NCI-H510A (cell line): Measurements from ENCODE around the gene ACTL8.

Experiments
- DNase-seq: peaks from one replicate; lab custom pipeline; 2025; lab: John Stamatoyannopoulos, UW

Gene ACTL8, protein sequence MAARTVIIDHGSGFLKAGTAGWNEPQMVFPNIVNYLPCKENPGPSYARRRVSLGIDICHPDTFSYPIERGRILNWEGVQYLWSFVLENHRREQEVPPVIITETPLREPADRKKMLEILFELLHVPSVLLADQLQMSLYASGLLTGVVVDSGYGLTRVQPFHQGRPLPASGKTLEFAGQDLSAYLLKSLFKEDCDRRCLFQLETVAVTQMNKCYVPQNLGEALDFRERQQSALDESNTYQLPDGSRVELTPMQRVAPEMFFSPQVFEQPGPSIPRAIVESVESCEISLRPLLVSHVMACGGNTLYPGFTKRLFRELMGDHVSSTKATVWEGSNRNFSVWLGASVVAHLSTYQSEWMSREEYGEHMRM

DNA sequence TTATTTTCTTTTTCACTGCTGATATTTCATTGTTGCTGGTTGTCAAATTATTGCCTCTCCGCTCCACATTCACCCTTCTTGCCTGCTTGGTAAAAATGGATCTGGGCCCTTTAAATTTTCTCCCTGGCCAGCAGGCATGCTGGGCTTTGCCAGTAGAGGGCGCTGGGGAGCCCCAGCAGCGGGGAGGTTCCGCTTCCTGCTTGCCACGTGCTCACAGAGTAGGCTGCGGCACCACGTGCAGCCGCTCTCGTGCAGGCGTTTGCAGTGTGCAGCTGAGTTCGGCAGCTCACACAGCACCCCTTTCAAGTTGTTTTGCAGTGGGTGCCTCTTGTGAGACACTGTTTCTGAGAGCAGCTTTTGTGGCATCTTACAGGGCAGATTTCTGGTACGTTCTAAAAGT, at the start of gene ACTL8:
TSS of gene ACTL8 (plus strand) at position 214 of the 400 bp plus-strand sequence. CDS start 67,676 bp downstream, outside the sequence.
- DNase-seq, result no peak

DNA sequence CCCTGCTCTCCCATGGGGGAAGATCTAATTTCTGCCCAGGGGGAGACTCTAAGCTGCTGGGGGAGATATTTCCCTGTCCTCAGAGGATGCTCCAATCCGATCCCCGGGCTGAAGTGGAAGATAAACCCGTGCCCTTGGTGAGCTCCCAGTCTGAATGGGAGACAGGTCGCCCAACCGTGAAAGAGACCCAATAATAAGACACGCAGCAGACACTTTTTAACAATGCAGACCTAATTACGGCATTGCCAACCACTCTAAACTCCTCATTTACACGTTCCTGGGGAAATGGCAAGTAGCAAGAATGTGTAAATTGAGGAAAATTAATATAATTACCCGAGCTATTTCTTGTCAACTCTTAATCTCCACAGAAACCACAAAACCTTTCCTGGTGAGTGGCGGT, 48.7 kb upstream of the ACTL8 start:
- no peak for DNase-seq

DNA sequence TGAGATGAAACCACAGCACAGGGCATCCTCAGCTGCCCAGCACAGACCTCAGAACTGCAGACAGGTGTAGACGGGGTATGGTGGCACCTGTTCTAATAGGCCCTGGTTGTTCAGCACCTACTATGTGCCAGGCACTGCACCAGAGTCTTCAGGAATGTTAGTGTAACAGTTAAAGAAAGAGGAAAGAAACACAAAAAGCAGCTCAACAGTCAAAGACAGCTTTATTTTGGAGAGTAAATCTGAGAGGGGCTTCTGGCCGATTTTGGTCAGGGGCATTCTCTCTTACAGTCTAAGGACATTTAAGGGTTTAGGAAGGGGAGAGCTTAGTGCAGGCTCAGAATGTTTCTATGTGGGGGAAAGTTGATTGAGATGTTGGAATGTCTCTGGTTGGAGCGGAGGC, 45.2 kb upstream of the ACTL8 start:
- no peak for DNase-seq

DNA sequence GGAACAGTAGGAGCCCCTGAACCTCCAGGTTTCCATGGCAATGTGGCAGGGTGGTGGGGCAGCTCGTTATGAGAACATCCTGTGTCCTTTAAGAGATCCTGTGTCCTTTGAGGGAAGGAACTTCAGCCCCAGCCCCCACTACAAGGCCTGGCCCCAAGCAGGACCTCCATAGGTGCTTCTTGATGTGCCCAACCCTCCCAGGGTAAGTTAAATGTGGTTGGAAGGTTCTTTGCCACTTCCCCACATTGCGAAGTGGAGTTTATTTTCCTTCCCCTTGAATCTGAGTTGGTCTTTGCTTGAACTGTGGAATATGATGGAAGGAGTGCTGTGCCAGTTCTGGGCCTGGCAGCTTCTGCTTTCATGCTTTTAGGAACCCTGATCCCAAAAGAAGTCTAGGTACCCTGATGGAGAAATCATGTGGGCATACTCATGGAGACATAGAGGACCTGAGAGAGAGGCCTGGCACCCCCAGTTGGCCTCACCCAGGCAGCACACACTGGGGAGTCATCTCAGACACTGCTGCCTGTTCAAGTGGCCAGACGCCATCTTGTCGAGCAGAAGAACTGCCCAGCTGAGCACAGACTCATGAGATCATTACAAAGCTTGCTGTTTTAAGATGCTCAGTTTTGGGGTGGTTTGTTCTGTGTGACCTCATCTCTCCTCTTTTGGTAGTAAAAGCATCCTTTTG, 44.1 kb upstream of the ACTL8 start:
- DNase-seq, result no peak

DNA sequence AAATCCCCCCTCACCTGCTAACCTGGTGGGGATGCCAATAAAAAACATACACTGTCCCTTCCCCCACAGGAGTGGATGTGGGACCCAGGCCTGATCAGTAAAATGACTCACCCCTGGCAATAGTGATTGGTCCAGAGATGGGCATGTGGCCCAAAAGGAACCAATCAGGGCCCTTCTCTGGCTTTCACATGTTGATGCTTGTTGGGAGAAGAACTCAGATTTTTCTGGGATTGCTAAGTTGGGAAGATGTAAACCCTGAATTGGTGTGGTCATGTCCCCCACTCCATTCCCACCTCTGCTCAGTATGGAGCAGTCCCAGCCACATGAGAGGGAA, 43.6 kb upstream of the ACTL8 start:
- no peak for DNase-seq

DNA sequence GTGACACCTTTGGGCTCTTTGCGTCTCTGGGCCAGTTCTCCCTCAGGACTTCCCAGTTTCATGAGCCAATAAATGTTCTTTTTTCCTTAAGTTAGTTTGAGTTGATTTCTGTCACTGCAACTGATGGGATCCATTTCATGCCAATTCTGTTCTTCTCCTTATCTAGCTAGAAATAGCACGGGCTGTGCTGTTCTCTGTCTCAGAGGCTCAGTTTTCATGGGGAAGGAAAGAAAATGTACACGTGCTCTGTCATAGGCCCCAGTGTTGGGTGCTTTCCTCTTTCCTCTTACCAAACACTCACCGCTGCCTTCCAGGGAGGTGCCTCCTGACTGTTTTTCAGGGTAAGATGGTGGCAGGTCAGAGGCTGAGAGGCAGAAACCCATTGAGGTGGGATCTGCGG, 43.2 kb upstream of the ACTL8 start:
- no peak for DNase-seq

DNA sequence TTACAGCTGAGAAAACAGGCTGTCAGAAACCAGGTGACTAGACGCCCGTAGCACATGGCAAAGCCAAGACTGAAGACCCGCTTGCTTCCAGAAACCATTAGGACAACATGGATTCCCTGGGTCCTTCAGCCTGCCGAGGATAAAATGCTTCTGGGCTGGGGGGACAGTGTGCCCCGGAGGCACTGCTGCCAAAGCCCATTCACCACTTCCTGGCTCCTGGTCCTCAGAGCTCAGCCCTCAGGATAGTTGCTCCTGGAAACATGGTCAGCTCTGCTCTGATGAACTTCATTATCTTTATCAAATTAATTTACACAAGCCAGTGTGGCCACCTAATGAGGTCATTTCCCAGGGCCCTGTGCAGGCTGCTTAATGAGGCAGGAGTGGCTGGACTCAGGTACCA, 41.1 kb upstream of the ACTL8 start:
- no peak for DNase-seq

DNA sequence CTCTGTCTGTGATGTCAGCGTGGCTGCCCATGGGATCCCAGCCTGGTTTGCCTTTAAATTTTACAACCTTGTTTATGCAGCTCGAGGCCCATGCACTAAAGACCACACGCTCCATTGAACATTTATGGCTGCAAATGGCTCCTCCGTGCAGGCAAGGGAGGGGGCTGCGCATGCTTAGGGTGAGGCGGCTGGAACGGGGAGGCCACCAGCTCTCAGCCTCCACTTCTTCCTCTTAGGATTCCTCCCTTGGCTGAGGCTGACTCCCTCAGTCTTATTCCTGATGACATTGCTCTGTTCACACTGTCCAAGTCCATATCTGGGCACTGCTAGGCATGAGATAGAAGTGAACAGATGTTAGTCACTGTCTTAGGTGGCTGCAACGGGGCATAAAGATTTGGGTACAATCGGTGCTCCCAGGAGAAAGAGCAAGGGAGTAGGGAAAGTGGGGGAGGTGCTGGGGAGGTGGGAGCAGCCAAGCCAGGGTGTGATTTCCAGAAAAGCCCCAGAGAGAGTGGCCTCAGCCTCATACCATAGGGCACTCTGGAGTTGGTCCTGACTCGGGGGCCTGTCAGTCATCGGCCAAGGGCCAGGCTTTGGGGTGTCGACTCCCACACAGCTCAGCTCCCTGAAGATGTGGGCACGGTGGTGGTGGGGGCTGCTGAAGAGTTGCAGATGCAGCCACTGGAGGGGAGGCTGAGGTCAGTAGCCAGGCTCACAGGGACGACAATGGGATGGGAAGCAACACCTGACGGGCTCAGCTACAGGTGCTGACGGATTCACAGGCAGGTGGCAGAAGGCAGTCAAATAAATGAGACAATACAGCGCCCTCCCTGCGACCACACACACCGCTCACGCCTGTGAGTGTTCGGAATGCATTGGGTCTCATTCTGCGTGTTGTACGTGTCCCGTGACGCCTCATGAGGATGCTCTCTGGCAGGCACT, 37.3 kb upstream of the ACTL8 start:
- DNase-seq, result no peak

DNA sequence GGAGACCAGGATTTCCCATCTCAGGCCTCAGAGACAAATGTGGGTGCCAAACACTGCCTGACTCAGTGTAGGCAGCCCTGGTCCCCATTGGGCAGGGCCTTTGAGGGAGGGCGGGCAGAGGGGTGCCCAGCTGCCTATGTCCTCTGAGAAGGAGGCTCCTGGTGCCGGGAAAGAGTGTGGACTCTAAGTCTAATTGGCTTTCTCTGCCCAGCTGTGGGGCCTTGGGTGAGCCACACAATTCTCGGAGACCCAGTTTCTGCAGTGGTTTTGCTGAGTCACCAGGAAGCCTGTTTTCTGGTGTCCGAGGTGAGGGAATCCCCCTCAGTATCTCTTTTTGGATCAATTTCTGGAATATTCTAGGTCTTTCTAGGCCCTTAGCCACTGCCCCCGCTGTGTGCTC, 35.3 kb upstream of the ACTL8 start:
- no peak for DNase-seq

DNA sequence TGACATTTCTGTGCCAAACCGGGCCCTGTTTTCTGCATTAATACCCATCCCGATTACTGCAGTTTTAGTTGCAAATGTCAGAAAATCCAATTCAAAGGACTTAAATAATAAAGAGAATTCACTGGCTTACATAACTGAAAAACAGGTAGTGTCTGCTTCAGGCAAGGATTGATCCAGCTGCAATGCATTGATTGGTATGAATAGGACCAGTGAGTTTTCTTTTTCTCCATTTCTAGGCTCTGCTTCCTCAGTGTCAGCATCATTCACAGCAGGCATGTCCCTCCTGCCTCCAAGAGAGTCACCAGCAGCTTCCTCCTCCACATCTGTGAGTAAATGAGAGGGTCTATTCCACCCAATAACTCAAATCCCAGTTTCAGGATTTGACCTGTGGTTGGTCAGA, 33.7 kb upstream of the ACTL8 start:
- no peak for DNase-seq

DNA sequence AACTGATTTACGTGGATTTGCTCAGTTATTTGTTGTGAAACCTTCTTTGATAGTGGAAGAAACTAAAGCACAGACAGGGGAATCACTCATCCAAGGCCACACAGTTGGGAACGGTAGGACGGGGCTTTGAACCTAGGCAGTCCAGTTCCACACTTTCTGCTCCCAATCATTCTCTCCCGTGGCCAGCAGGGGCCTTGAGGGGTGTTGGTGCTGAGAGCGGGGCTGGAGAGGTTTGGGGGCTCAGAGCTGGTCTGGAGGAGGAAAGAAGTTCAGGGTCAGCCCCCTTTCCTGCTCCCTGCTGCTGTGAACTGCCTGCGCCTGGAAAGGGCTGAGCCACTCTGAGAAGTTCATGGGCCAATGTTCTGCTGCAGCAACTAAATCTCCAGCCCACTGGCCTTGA, 31.4 kb upstream of the ACTL8 start:
- no peak for DNase-seq

DNA sequence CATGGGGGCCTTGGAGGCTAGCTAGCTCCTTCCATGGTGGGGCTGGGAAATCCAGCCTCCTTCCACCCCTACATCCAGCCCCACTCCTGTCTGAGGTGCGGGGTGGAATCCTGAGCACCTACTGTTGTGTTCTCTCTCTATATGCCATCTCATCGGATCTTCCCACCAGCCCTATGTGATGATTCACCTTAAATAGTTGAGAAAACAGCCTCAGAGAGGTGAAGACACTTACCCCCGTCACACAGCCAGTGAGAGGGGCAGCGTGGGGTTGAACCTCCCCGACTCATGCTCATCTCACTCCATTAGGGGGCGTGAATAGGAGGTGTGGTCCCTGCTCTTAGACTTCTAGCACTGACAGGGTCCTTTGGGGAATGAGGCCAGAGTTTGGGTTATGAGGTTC, 31.0 kb upstream of the ACTL8 start:
- no peak for DNase-seq

DNA sequence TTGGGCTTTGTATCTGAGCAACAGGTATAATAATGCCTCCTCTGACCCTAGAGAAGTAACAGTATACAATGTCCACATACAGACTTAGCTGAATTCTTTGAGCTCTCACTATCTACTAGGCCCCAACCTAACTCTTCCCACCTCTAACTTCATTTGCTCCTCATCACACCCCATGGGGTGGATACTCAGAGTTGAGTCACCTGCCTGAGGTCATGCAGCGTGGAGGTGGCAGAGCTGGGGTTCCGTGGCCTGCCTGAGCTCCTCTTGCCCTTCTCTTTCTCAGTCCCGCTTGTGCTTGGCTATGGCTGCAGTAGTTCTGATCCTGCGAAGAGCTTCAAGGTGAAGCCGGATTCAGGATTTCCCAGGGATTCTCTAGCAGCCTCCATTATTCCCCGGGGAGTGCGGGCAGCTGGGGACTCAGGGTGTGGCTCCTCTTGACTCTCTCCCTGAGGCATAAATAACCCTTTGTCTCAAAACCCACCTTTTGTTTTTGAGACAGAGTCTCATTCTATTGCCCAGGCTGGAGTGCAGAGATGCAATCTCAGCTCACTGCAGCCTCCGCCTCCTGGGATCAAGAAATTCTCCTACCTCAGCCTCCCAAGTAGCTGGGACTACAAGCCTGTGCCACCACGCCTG, 29.9 kb upstream of the ACTL8 start:
- no peak for DNase-seq

DNA sequence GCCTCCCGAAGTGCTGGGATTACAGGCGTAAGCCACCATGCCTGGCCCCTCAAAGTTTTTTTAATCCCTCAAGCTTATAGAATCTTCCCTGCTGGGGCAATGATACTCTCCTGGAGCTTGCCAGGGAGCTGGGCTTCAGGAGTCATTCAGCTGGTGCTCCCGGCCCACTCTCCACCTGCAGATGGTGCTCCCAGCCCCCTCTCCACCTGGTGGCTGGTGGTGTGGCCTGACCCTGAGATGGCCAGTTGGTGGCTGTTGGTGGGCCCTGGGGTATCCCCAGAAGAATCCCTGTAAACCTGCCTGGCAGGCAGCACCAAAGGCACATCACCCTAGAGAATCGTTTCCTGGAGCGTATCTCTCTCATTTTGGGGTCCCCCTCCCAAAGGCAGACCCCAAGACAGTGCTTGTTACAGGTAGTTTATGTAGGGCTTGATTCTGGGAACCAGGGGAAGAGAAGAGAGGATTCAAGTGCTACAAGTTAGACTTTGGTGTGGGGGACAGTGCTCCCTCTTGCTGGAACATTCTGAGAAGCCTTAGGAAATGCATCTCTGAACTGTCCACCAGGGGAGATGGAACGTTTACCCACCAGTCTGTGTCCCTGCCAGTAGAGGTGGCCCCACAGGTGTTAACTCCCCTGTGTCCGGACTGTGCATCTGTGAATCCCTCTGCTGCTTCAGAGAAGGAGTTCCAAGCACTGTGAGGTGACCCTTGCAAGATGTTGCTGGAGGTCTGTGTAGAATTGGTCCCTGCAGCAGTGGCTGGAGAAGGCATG, 29.1 kb upstream of the ACTL8 start:
- DNase-seq, result no peak

DNA sequence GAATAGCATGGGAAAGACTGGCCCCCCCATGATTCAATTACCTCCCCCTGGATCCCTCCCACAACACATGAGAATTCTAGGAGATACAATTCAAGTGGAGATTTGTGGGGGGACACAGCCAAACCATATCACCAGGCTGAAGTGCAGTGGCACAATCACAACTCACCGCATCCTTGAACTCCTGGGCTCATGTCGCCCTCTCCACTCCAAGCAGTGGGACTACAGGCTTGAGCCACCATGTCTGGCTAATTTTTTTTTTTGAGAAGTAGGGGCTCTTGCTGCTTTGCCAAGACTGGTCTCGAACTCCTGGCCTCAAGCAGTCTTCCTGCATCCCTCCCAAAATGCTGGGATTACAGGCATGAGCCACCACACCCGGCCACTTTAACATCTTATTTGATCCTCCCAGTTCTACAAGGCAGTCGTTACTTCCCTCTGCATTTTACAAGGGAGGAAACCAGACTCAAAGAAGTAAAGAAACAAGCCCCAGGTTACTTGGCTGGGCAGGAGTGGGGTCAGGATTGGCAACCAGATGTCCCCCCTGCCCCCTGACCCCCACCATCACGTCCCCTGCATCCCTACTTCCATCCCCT, 26.9 kb upstream of the ACTL8 start:
- DNase-seq, result no peak

DNA sequence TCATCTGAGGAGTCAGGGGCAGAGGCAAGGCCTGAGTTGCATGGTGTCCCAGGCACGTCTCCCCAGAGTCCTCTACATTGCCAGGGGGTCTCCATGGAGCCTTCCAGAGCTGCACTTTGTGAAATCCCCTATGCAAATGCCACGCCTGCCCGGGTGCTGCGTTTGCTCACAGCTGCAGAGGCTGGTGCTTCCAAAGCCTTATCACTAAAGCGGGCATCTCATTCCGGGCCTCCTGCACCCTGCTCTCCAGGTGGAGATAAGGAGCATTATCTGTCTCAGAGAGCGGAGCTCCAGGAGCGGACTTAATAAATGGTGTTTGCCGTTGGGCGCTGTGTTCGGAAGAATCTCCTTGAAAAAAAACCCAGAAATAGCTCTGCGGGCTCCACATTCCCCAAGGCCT, 25.9 kb upstream of the ACTL8 start:
- no peak for DNase-seq

DNA sequence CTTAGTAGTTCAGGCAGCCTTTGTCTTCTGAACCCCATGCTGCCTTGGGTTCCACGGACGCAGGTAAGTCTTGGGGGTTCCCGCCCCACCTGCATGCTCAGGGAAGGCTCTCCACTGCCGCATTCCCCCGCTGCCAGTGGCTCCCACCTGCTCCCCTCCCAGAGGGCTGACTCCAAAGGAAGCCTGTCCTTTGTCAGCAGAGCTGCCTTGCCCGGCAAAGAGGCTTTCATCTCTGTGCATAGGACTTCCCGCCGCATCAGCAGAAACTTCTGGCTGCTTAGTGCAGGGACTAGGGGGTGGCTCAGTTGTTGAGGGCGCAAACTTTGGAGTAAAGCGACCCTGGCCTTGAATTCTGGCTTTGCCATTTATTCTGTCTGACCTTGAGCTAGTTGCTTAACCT, 25.2 kb upstream of the ACTL8 start:
- DNase-seq, result no peak

DNA sequence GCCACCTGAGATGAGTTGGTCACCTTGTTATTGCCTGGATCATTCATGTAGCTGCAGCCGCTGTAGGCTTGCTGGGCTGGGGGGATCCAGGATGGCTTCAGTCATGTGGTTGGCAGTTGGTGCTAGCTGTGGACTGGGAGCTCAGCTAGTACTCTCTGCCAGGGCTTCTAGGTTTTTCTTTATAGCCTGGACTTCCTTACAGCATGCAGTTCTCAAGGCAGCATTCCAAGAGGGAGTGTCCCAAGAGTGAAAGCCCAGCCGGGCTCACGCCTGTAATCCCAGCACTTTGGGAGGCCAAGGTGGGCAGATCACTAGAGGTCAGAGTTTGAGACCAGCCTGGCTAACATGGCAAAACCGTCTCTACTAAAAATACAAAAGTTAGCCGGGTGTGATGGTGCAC, 23.7 kb upstream of the ACTL8 start:
- DNase-seq, result no peak

DNA sequence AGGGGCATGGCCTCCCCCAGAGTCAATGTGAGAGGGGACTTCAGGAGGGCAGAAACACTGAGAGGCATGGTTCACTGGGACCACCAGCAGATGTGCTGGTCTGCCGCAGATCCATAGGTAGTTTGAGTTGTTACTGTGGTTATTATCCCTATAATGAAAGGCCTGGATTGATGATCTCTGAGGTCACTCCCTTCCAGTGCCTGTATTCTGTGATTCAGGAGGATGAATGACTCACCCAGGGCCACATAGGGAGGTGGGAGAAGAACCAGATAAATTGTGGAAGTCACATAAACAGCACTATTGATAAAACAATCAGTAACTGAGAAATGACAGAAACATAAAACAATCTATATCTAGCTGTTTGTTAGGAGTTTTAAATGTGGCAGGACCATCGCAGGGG, 22.7 kb upstream of the ACTL8 start:
- no peak for DNase-seq

DNA sequence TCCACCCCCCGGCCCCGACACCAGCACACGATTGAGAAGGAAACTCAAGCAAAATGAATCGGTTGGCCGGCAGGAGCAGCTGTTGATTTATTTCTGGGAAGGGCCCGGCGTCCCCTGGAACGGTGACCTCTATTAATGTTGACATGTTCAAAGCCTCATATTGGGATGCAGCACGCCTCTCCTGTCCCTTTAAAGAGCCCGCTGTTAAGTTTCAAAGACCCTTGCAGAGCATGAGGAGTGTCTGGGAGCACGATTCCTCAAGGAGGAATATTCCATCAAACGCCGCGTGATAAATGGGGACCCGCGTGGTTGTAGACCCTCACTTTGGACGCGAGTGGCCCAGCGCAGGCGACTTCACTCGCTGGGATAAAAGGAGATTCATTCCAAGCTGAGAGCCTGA, 21.5 kb upstream of the ACTL8 start:
- DNase-seq, result no peak

DNA sequence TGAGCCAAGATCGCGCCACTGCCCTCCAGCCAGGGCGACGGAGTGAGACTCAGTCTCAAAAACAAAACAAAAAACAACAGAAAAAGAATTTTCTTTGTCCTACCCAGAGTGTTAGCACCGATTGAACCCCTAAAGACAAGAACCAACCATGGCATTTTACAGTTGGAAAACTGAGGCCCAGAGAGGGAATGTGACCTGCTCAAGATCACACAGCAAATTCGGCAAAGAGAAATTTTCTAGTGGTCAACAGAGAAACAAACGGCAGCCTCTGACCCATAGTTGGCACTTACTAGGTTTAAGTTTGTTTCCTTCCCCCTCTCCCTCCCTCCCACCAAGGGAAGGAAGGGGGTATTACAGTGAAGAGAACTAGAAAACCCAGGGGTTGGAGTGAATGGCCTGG, 20.5 kb upstream of the ACTL8 start:
- no peak for DNase-seq
